ENCODE data around the gene LGR4. TPM values are rescaled to one million over a fixed set of nuclear protein-coding genes. Genes with fewer than 3 reads are reported as not detected.

LGR4 gene
- total and polyA plus RNA-seq, 9 of the 15 experiments (the other 6 are each of a cell fraction or from before 2014, with no cell fraction given): 0.94 to 10.1 (median 5.8) TPM

DNA sequence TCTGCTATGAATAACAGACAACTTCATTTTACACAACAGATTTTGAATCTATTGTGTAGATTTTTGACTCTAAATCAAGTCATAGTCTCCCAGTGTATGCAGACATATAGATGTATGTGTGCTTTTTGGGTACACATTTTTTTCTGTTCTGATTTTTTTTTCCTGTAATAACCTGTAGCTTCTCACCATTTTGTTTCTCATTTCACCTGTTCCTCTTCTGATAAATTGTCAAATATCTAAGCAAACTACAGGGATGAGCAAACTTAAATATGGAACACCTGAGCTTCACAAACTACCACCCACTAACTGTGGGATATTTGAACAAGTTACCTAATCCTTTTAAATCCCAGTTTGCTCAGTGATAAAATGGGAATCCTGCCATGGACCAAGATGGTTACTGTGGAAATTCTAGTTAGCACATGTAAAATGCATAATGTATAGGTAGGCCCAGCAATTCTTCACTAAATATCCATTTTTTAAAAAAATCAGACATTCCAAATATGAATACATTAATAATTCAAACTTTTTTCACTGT lies 15.7 kb downstream of the LGR4 start:
- ATAC-seq: no peak
- intact Hi-C loops (cut with micrococcal nuclease) (no loop called here), in situ Hi-C loops (cut with MboI) (no loop called here)
- Histone ChIP-seq H3K9ac (ENCODE audit: insufficient read depth in 1 of 2, low read depth in 2 of 2, low read length in 2 of 2) (no peak overlapping the region), H3K27ac (ENCODE audit: extremely low read depth, low read depth, low read length) (no peak overlapping the region), H3K9me3 (replicated peaks; ENCODE audit: control insufficient read depth, insufficient read depth, low read depth, low read length) (no peaks in the 10 kb centered on the region), H3K9me1 (ENCODE audit: control insufficient read depth, insufficient read depth, low read length) (no peaks in the 10 kb centered on the region), H4K20me1 (replicated peaks; ENCODE audit: control insufficient read depth, insufficient read depth, low read length) (no peaks in the 10 kb centered on the region), H3K4me1 (replicated peaks in 1 of 2; ENCODE audit: control insufficient read depth in 2 of 2, insufficient read depth in 2 of 2, low read length in 2 of 2) (no peaks in the 10 kb centered on the region; a peak in 1 of 5 replicates), H2AFZ (ENCODE audit: low read depth, low read length) (no peak overlapping the region), H3K4me2 (ENCODE audit: insufficient read depth, low read length) (no peak overlapping the region), H3K27me3 (ENCODE audit: control insufficient read depth in 2 of 2, insufficient read depth in 2 of 2, low read length in 2 of 2) (no peaks in the 10 kb centered on the region), H3K79me2 (ENCODE audit: control insufficient read depth, insufficient read depth, low read length) (no peaks in the 10 kb centered on the region), H3K36me3 (ENCODE audit: control insufficient read depth, insufficient read depth, low read length) (no peaks in the 10 kb centered on the region), H3K4me3 (no peak overlapping the region)
- no TSS peak for BruUV-seq (replicated peaks)
- no peak for DNase-seq (ENCODE audit: extremely low read depth in 1 of 4, low spot score in 3 of 4)
- ChIA-PET POLR2A (interaction anchor here (2.1 kb wide), 1 partner anchor 12 kb away, joined by 8 read pairs; no protein-coding TSS in a partner anchor), CTCF (ENCODE audit: low intra/inter-chr PET ratio) (no interaction called here)
- FAIRE-seq: no peak
- TF ChIP-seq, protein P1, sequence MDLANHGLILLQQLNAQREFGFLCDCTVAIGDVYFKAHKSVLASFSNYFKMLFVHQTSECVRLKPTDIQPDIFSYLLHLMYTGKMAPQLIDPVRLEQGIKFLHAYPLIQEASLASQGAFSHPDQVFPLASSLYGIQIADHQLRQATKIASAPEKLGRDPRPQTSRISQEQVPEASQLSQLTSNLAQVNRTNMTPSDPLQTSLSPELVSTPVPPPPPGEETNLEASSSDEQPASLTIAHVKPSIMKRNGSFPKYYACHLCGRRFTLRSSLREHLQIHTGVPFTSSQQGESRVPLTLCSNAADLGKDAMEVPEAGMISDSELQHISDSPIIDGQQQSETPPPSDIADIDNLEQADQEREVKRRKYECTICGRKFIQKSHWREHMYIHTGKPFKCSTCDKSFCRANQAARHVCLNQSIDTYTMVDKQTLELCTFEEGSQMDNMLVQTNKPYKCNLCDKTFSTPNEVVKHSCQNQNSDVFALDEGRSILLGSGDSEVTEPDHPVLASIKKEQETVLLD (IDR thresholded peaks at IDR 0.05): no peak
- no peak for TF ChIP-seq MEIS2 (IDR thresholded peaks at IDR 0.05; ENCODE audit: partially characterized antibody)

DNA sequence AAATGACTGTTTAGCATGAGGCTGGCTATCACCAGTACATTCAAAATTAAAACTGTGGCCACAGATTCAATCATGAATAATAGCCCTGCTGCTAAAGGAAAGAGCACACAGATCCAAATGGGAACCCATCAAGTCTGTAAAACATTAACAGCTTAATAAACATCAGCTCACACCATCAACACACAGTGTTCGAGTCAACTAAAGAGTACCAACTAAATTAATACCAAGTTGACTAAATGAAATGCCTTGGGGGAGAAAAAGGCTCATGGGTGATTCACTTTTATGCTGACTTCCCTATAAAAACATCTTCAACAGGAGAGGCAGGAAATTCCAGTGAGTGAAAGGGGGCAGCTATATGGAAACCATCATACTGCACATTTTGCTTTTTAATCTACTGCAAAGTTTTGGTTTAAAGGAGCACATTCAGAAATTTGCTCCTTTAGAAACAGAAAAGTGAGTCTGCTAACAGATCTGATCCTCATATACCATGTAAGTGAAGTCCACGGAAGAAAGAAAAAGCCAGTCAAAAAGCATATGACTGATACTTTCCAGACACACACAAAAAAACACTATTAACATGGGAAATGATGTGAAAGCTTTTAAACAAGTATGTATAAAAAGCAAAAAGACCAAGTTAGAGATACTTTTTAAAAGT lies 16.3 kb downstream of the LGR4 start:
- Histone ChIP-seq H3K9me1 (ENCODE audit: control insufficient read depth, insufficient read depth, low read length) (no peaks in the 10 kb centered on the region), H3K4me2 (ENCODE audit: insufficient read depth, low read length) (no peak overlapping the region), H4K20me1 (replicated peaks; ENCODE audit: control insufficient read depth, insufficient read depth, low read length) (no peaks in the 10 kb centered on the region), H3K4me3 (no peak overlapping the region), H3K27ac (ENCODE audit: extremely low read depth, low read depth, low read length) (no peak overlapping the region), H3K9ac (ENCODE audit: insufficient read depth in 1 of 2, low read depth in 2 of 2, low read length in 2 of 2) (no peak overlapping the region), H3K36me3 (ENCODE audit: control insufficient read depth, insufficient read depth, low read length) (no peaks in the 10 kb centered on the region), H2AFZ (ENCODE audit: low read depth, low read length) (no peak overlapping the region), H3K79me2 (ENCODE audit: control insufficient read depth, insufficient read depth, low read length) (no peaks in the 10 kb centered on the region), H3K4me1 (replicated peaks in 1 of 2; ENCODE audit: control insufficient read depth in 2 of 2, insufficient read depth in 2 of 2, low read length in 2 of 2) (no peaks in the 10 kb centered on the region; a peak in 1 of 5 replicates), H3K27me3 (ENCODE audit: control insufficient read depth in 2 of 2, insufficient read depth in 2 of 2, low read length in 2 of 2) (no peaks in the 10 kb centered on the region), H3K9me3 (replicated peaks; ENCODE audit: control insufficient read depth, insufficient read depth, low read depth, low read length) (no peaks in the 10 kb centered on the region)
- ChIA-PET POLR2A (interaction anchor here (2.1 kb wide), 1 partner anchor 12 kb away, joined by 8 read pairs; no protein-coding TSS in a partner anchor), CTCF (ENCODE audit: low intra/inter-chr PET ratio) (no interaction called here)
- intact Hi-C loops (cut with micrococcal nuclease): no loop called here
- WGBS (ENCODE audit: insufficient coverage, low coverage, missing lambda C conversion rate): 39% methylated on average over 2 of the region's 2 CpGs
- no TSS peak for BruUV-seq (replicated peaks)
- FAIRE-seq (no peak), ATAC-seq (no peak), DNase-seq (ENCODE audit: extremely low read depth in 1 of 4, low spot score in 3 of 4) (no peak)
- in situ Hi-C loops (cut with MboI): no loop called here
- TF ChIP-seq, protein P2, sequence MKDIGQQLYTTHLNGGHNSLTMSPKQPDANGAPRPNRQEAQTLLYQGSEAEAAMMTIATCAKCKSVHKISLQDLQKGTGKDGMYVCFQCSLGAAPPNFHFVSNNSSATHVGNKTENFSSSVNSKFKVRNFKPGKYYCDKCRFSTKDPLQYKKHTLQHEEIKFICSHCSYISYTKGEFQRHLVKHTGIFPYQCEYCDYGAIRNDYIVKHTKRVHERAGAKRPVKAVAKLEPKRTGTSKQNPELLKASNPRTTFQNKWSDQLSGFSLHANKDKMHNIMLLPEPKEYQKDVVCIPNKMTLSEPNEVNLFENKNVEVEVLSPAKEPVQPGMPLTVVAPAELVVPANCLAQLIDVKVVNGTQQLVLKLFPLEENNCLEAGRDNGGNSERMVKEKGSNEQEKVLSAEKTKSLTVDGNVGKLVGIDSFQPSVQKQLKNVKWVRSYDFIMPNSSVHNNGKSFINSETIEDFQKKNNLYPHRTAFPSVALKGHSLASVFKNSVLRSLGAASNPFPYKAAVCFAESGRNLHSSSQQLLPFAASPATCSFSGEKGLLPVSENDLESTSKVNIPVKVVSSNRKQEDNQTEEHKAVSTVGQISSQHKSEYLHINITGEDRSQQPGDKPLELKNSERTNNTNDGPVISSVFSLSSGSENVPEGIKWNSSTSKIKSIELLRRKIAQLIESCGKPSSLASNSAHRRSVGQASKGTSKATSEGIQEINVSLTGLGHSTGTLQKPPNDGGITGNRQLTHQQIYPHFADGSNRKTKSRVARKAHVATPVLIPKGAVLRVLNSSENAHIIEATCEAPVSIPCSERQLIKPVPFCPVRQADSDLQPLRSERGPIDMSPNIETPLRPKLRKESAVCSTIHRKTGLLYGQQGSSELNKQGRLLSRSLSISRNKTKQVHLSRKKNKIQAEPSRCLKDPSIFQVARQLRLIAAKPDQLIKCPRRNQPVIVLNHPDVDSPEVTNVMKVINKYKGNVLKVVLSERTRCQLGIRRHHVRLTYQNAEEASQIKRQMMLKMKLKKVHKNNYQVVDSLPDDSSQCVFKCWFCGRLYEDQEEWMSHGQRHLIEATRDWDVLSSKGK (CRISPR knock-in tag; IDR thresholded peaks at IDR 0.05): no peak
- TF ChIP-seq ZNF766 (CRISPR knock-in tag; conservative IDR thresholded peaks at IDR 0.05): no peak
- TF ChIP-seq PHF21A (IDR thresholded peaks at IDR 0.05; ENCODE audit: borderline replicate concordance, low read depth): no peak
- TF ChIP-seq EHMT2 (IDR thresholded peaks at IDR 0.05): no peak
- TF ChIP-seq IFI16 (CRISPR knock-in tag; IDR thresholded peaks at IDR 0.05): no peak
- no peak for TF ChIP-seq BHLHE40 (IDR thresholded peaks at IDR 0.05; ENCODE audit: low read length)
- no peak for TF ChIP-seq MCM5 (IDR thresholded peaks at IDR 0.05; ENCODE audit: low read depth)
